ENCODE data around the gene WNT7B.

The WNT7B gene

GRCh38 chr22:45888221-45889092 is 88.5 kb downstream of the WNT7B start:
- Histone ChIP-seq H3K36me3 (replicated peaks) (no peaks in the 10 kb centered on the region), H3K4me3 (no peak overlapping the region), H3K9me3 (no peaks in the 10 kb centered on the region), H3K27me3 (ENCODE audit: low read depth) (no peaks in the 10 kb centered on the region), H3K4me1 (no peaks in the 10 kb centered on the region)
- in situ Hi-C loops (cut with MboI; ENCODE audit: low sequenced_read_pairs): no loop called here
- no peak for DNase-seq (ENCODE audit: low spot score in 2 of 2)

- H3K4me3 ChIP-seq: no peak overlapping the region
- H3K36me3 ChIP-seq (replicated peaks): no peaks in the 10 kb centered on the region
- no peaks in the 10 kb centered on the region for H3K4me1 ChIP-seq
- DNase-seq (ENCODE audit: low spot score in 2 of 2): no peak
- in situ Hi-C loops (cut with MboI; ENCODE audit: low sequenced_read_pairs): no loop called here
- H3K27me3 ChIP-seq (ENCODE audit: low read depth): no peaks in the 10 kb centered on the region
- H3K9me3 ChIP-seq: no peaks in the 10 kb centered on the region
Measured at GRCh38 chr22:45887202-45888131, 89.5 kb downstream of the WNT7B start.

DNA sequence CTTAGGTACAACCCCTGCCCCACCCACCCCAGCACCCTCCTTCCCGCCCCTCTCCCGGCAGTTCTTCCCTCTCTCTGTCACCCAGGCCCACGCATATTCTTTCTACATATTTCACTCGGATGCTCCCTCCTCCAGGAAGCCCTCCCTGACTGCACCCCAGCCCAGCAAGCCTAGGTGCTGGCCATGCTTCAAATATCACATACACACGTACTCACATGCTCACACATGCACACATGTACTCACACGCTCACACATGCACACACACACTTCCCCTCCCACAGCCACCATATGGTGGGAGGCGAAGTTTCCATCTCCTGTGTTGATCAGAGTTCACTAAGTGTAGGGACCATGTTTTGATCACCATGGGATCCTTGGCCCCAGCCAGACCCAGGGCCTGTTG is 90.4 kb downstream of the WNT7B start:
- H3K4me1 ChIP-seq: no peaks in the 10 kb centered on the region
- H3K4me3 ChIP-seq: no peak overlapping the region
- H3K36me3 ChIP-seq (replicated peaks): no peaks in the 10 kb centered on the region
- H3K9me3 ChIP-seq: no peaks in the 10 kb centered on the region
- in situ Hi-C loops (cut with MboI; ENCODE audit: low sequenced_read_pairs): no loop called here
- no peak for DNase-seq (ENCODE audit: low spot score in 2 of 2)
- no peaks in the 10 kb centered on the region; the same call in 1 of the 2 replicates for H3K27me3 ChIP-seq (ENCODE audit: low read depth)

DNA sequence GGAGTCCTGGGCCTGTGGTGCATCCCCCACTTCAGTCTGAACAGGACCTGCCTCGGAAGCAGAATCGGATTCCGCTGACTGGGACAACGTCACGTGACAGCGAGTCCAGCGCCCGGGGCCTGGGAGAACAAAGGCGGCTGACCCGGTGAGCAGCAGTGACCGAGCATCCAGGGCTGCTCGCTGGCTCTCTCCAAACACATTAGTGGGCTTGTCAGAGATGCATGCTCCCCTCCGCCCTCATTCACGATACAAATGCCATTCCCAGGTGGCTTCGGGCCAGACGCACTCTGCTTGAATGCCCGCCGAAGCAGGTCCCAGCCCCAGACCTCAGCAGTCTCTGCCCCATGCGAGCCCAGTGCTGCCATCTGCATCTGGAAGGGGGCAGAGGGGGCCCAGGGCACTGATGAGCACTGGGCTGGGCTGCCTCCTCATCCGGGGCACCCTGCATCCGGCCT is 91.0 kb downstream of the WNT7B start:
- no peak for DNase-seq (ENCODE audit: low spot score in 2 of 2)
- in situ Hi-C loops (cut with MboI; ENCODE audit: low sequenced_read_pairs): no loop called here
- no peak overlapping the region for H3K4me3 ChIP-seq
- H3K27me3 ChIP-seq (ENCODE audit: low read depth): peaks cover under 1% of the 10 kb centered on the region; the same call in 1 of the 2 replicates
- H3K9me3 ChIP-seq: no peaks in the 10 kb centered on the region
- H3K36me3 ChIP-seq (replicated peaks): no peaks in the 10 kb centered on the region
- no peaks in the 10 kb centered on the region for H3K4me1 ChIP-seq

- no peak for DNase-seq (ENCODE audit: low spot score in 2 of 2)
- H3K4me1 ChIP-seq: no peaks in the 10 kb centered on the region
- no peak overlapping the region for H3K4me3 ChIP-seq
- in situ Hi-C loops (cut with MboI; ENCODE audit: low sequenced_read_pairs): no loop called here
- H3K9me3 ChIP-seq: no peaks in the 10 kb centered on the region
- H3K27me3 ChIP-seq (ENCODE audit: low read depth): peaks cover 4% of the 10 kb centered on the region
- H3K36me3 ChIP-seq (replicated peaks): no peaks in the 10 kb centered on the region
Measured at GRCh38 chr22:45885171-45885840, 91.7 kb downstream of the WNT7B start.

DNA sequence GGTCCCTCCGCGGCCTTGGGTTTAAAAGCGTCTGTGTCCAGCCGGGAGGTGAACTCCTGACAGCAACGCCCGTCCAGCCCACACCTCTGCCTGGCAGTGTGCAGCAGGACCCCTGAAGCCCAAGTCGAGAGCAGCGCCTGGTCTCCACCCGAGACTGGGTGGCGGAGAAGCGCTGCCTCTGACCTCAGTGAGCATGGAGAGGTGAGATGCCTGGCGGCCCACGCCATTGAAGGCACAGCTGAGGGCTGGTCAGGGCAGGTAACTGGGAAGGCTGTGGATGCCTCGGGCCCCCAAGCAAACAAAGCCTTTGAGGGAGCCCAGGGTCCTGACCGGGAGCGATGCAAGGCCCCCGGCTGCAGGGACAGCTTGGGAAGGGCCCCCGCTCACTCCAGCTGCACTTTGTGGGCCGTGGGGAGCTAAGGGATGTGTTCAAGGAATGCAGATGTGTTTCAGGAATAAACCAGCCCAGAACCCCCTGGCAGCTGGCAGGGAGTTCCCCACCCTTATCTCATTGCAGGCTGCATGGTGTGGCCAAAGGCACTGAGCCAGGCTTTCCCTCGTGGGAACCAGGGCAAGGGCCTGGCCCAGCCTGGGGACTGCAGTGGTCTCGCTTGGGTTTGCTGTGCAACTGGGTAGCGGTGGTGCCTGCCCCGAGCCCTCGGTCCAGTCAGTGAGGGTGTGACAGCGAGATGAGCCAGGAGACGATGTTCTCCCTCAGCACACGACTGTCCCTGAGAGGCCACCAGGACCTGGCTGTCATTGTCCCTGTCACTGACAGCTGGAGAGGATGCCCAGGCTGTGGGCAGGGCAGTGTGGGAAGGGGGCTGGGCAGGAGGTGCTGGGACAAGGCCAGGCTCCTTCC is 92.5 kb downstream of the WNT7B start:
- in situ Hi-C loops (cut with MboI; ENCODE audit: low sequenced_read_pairs): no loop called here
- H3K27me3 ChIP-seq (ENCODE audit: low read depth): peaks cover 4% of the 10 kb centered on the region
- H3K4me1 ChIP-seq: no peaks in the 10 kb centered on the region
- no peaks in the 10 kb centered on the region for H3K9me3 ChIP-seq
- no peak for DNase-seq (ENCODE audit: low spot score in 2 of 2)
- no peaks in the 10 kb centered on the region for H3K36me3 ChIP-seq (replicated peaks)
- H3K4me3 ChIP-seq: no peak overlapping the region

GRCh38 chr22:45883811-45884170 is 93.2 kb downstream of the WNT7B start:
- Histone ChIP-seq H3K9me3 (no peaks in the 10 kb centered on the region), H3K36me3 (replicated peaks) (no peaks in the 10 kb centered on the region), H3K4me1 (no peaks in the 10 kb centered on the region), H3K27me3 (ENCODE audit: low read depth) (peaks cover 4% of the 10 kb centered on the region), H3K4me3 (no peak overlapping the region)
- in situ Hi-C loops (cut with MboI; ENCODE audit: low sequenced_read_pairs): no loop called here
- no peak for DNase-seq (ENCODE audit: low spot score in 2 of 2)

DNA sequence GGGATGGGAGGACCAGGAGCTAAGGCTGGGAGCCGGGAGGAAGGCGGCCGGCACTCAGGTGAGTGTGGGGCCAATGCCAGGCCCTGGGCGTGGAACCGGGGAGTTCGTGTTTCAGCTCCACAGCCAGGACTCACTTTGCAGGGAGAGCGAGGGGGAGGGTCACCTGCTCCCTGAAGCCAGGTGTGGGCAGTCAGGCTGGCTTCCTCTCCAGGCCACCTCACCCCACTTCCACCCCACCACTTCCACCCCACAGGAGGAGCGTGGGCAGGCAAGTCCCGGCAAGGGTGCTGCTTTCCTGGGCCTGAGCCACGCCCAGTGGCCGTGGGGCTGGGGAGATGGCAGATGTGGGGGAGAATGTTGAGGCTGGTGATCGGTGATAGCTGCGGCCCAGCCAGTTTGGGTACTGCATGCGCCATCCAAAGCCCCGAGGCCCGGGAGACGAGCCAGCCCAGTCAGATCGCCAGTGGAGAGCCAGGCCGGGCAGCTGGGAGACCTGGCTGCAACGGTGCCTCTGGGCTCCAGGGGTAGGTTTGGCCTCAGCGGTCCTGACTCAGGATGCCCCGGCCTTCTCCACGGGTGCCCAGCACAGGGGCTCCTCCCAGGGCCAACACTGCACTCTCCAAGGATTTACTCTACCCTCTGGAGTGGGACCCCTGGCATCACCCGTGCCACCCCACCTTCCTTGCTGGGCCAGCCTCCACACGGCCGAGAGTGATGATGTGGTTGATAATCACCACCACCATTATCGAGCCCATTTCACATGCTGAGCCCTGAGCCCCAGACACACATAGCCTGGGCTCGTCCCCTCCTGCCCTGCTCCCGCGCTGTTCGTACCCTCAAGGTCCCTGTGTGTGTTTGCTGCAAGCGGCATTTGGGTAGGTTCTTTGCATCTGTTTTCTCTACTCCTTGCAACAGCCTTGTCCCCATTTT is 93.8 kb downstream of the WNT7B start:
- peaks cover 4% of the 10 kb centered on the region for H3K27me3 ChIP-seq (ENCODE audit: low read depth)
- in situ Hi-C loops (cut with MboI; ENCODE audit: low sequenced_read_pairs): no loop called here
- no peak overlapping the region for H3K4me3 ChIP-seq

DNA sequence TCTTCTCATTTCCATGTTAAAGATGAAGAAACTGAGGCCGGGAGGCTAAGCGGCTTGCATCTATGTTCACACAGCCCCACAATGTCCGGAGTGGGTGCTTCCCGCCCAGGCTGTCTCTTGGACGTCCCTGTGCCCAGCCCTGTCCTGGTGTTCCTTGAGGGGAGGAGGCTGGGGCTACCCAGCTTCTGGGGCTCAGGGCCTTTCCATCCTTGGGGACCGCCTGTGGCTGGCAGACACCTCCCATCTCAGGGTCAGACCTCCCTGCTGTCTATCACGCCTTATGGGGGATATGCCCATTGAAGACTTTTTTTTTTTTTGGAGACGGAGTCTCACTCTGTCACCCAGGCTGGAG is 95.5 kb downstream of the WNT7B start:
- in situ Hi-C loops (cut with MboI; ENCODE audit: low sequenced_read_pairs): no loop called here
- no peaks in the 10 kb centered on the region for H3K9me3 ChIP-seq
- H3K27me3 ChIP-seq (ENCODE audit: low read depth): peaks cover 8% of the 10 kb centered on the region
- H3K4me1 ChIP-seq: no peaks in the 10 kb centered on the region
- no peak overlapping the region for H3K4me3 ChIP-seq
- H3K36me3 ChIP-seq (replicated peaks): no peaks in the 10 kb centered on the region
- DNase-seq (ENCODE audit: low spot score in 2 of 2): no peak

More for the DNA sequence above, 93.8 kb downstream of the WNT7B start:
- no peak for DNase-seq (ENCODE audit: low spot score in 2 of 2)
- no peaks in the 10 kb centered on the region for H3K36me3 ChIP-seq (replicated peaks)
- H3K4me1 ChIP-seq: no peaks in the 10 kb centered on the region
- H3K9me3 ChIP-seq: no peaks in the 10 kb centered on the region

DNA sequence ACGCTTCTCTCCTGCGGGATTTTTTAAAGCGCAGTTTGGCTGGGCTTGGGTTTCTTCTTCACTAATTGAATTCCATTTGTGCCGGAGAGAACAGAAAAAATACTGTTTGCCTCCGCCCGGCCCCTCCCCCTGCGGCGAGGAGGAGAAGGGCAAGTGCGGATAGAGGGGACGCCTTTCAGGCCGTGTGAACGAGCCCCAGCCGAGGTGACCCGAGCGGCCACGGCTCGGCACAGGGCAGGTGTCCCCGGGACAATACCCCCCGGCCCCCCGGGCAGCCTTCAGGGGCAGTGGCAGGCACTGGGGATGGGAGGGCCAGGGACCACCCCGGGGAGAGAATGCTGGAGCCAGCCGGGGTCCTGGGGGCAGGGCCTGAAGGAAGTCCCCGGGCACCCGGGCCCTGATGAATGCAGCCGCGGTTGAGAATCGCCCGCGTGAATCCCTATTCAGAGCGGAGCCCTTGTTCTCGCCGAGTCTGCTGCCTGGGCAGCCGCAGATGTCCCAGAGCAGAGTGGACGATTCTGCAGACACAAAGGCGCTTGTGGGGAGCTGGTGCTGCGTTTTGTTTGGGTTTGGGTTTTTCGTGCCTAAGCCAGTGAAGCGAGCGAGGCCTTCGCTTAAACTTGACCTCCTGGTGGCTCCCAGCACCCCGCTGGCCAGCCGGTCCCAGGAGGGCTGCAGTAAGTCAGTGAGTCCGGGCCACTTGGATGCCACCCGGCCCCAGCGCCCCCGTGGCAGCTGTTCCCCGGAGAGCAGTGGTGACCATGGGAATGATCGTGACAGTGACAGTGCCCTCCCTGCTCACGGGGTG is 96.0 kb downstream of the WNT7B start:
- no peaks in the 10 kb centered on the region for H3K9me3 ChIP-seq
- H3K4me1 ChIP-seq: no peaks in the 10 kb centered on the region
- in situ Hi-C loops (cut with MboI; ENCODE audit: low sequenced_read_pairs): no loop called here
- DNase-seq (ENCODE audit: low spot score in 2 of 2): no peak
- H3K36me3 ChIP-seq (replicated peaks): no peaks in the 10 kb centered on the region
- peaks cover 8% of the 10 kb centered on the region for H3K27me3 ChIP-seq (ENCODE audit: low read depth)
- H3K4me3 ChIP-seq: no peak overlapping the region

DNA sequence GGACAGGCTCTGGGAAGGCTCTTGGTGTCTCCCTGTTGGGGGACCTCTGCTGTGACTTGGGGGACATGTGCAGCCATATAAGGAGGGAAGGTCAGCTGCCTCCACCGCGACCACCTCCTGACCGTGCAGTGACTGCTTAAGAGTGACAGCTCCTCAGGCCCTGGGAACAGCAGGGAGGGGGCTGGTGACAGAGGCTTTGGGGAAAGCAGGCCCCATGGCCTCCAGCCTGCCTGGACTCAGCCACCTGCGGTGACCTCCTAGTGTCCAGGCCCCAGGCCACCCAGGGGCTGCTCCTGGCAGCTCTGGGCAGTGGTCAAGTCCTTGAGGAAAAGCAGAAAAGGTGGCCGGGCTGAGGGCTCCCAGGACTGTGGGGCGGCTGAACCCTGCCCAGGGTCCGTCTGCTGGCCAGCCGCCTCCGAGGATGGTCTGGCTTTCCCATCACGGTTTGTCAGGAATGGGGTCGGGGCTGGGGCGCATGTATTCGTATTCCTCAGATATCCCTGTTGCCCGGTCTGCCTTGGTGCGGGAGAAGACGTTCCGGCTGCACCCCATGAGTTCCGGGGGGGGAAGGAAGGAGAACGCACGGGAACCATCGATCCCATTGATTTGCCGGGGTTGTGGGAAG is 96.8 kb downstream of the WNT7B start:
- no peak for DNase-seq (ENCODE audit: low spot score in 2 of 2)
- Histone ChIP-seq H3K9me3 (no peaks in the 10 kb centered on the region), H3K4me3 (no peak overlapping the region), H3K27me3 (ENCODE audit: low read depth) (peaks cover 11% of the 10 kb centered on the region), H3K4me1 (no peaks in the 10 kb centered on the region), H3K36me3 (replicated peaks) (no peaks in the 10 kb centered on the region)
- in situ Hi-C loops (cut with MboI; ENCODE audit: low sequenced_read_pairs): no loop called here
